Esophagus muscularis mucosa (tissue), 4 donors: Measurements from ENCODE around the gene STUM. TPM values are rescaled to one million over a fixed set of nuclear protein-coding genes. Genes with fewer than 3 reads are reported as not detected.

Experiments
- DNase-seq: peaks from one replicate; pipeline ENCODE4 v3.0.0-alpha.2; 2017; ENCODE audit errors: extremely low spot score
- H3K27ac ChIP-seq, 4 donors: fragments of 200-600 bp; sonication (generic); replicated peaks in 1 of 4; 1 replicate in 3 of 4; 2 replicates in 1 of 4; pipeline ENCODE4 v1.5.1; 2016 to 2019; ENCODE audit warnings: mild to moderate bottlenecking in 1 of 4
- H3K27me3 ChIP-seq, 4 donors: fragments of 200-600 bp; sonication (generic); one replicate each; pipeline versions ENCODE4 v1.5.1 to v1.6.0; 2016 to 2019
- H3K36me3 ChIP-seq, 4 donors: fragments of 200-600 bp; sonication (generic); one replicate each; pipeline ENCODE4 v1.5.1; 2016 to 2019
- H3K4me1 ChIP-seq, 4 donors: fragments of 200-600 bp; sonication (generic); one replicate each; pipeline ENCODE4 v1.5.1; 2016 to 2019
- H3K4me3 ChIP-seq, 4 donors: fragments of 200-600 bp; sonication (generic); 1 replicate in 2 of 4; 2 replicates in 2 of 4; pipeline ENCODE4 v1.5.1; 2016 to 2019; ENCODE audit warnings: mild to moderate bottlenecking in 4 of 4, moderate library complexity in 1 of 4
- H3K9me3 ChIP-seq, 4 donors: fragments of 200-600 bp; sonication (generic); 1 replicate in 3 of 4; 2 replicates in 1 of 4; pipeline ENCODE4 v1.5.1; 2016 to 2019
- CTCF ChIP-seq, 3 experiments: fragments of 200-600 bp in 2 of 3; fragments of 450-650 bp in 1 of 3; sonication (generic) in 2 of 3; IDR thresholded peaks; one replicate each; pipeline ENCODE4 v1.5.1; 2017 to 2019; ENCODE audit warnings: antibody characterized with exemption in 3 of 3, mild to moderate bottlenecking in 2 of 3, moderate library complexity in 1 of 3
- EP300 ChIP-seq: sonication (generic); formaldehyde crosslinking; IDR thresholded peaks from one replicate; pipeline ENCODE4 v1.6.1; 2017; ENCODE audit warnings: antibody characterized with exemption
- POLR2A ChIP-seq: fragments of 450-650 bp; IDR thresholded peaks from one replicate; pipeline ENCODE4 v1.6.1; 2017; ENCODE audit warnings: antibody characterized with exemption, moderate library complexity, mild to moderate bottlenecking, low read depth
- POLR2AphosphoS5 ChIP-seq, 2 donors: sonication (generic); formaldehyde crosslinking; IDR thresholded peaks; one replicate each; pipeline ENCODE4 v1.6.1; 2017; ENCODE audit warnings: antibody characterized with exemption in 2 of 2
- WGBS: methylation state at CpG from one replicate; pipeline ENCODE4 v1.1.5; 2018; 5-methylcytosine and 5-hydroxymethylcytosine counted together
- intact Hi-C: fragments of 100-400 bp; cut with DNase I; formaldehyde crosslinking; loops from one replicate; pipeline ENCODE4 v1.15.1; 2023
- total RNA-seq, 4 donors: library from RNA; depleted of rRNA; stranded (reverse); fragments of >200 nt; gene quantifications; one replicate each; pipeline versions ENCODE4 v1.1.0 to v1.2.1, GENCODE V29; 2016

Gene STUM
- total RNA-seq, 4 donors from 2014 or later: 3.1 to 7.6 (median 6.3) TPM

- Histone ChIP-seq H3K4me3 (no peak overlapping the region), H3K27me3 (no peaks in the 10 kb centered on the region), H3K27ac (no peak overlapping the region), H3K9me3 (no peaks in the 10 kb centered on the region), H3K36me3 (no peaks in the 10 kb centered on the region), H3K4me1 (no peaks in the 10 kb centered on the region)
- intact Hi-C loops: no loop called here
- no peak for TF ChIP-seq POLR2A
- TF ChIP-seq EP300: no peak
- 37% methylated on average over 3 of the region's 4 CpGs for WGBS
- DNase-seq: no peak
Measured at GRCh38 chr1:226656201-226656600, 107.6 kb downstream of the STUM start.

- H3K4me1 ChIP-seq: no peaks in the 10 kb centered on the region
- intact Hi-C loops: no loop called here
Measured at GRCh38 chr1:226656601-226657277, 108.2 kb downstream of the STUM start.

GRCh38 chr1:226657895-226658545, 109.5 kb downstream of the STUM start:
- no peaks in the 10 kb centered on the region for H3K9me3 ChIP-seq
- H3K36me3 ChIP-seq: no peaks in the 10 kb centered on the region
- WGBS: 41% methylated on average over 10 of the region's 10 CpGs
- TF ChIP-seq CTCF (IDR thresholded peaks at IDR 0.05) (no peak), POLR2AphosphoS5 (IDR thresholded peaks at IDR 0.05) (peak in 1 of 2 donors; percentile 47)
- no peak overlapping the region for H3K4me3 ChIP-seq
- H3K27ac ChIP-seq: no peak overlapping the region
- intact Hi-C loops: no loop called here
- H3K4me1 ChIP-seq: no peaks in the 10 kb centered on the region
- DNase-seq: no peak
- no peaks in the 10 kb centered on the region for H3K27me3 ChIP-seq

More at GRCh38 chr1:226656601-226657277, 108.2 kb downstream of the STUM start:
- H3K27me3 ChIP-seq: no peaks in the 10 kb centered on the region
- TF ChIP-seq EP300 (peak; percentile 71), POLR2A (no peak), POLR2AphosphoS5 (IDR thresholded peaks at IDR 0.05) (peak in 1 of 2 donors; percentile 37), CTCF (IDR thresholded peaks at IDR 0.05) (no peak)
- H3K4me3 ChIP-seq: no peak overlapping the region
- H3K36me3 ChIP-seq: no peaks in the 10 kb centered on the region
- H3K9me3 ChIP-seq: no peaks in the 10 kb centered on the region
- no peak overlapping the region for H3K27ac ChIP-seq
- WGBS: 17% methylated on average over 12 of the region's 12 CpGs
- no peak for DNase-seq

GRCh38 chr1:226658546-226659125, 110.1 kb downstream of the STUM start:
- no peak for DNase-seq
- Histone ChIP-seq H3K36me3 (no peaks in the 10 kb centered on the region), H3K4me3 (no peak overlapping the region), H3K27me3 (no peaks in the 10 kb centered on the region), H3K27ac (no peak overlapping the region), H3K9me3 (no peaks in the 10 kb centered on the region), H3K4me1 (no peaks in the 10 kb centered on the region)
- WGBS: 78% methylated on average over 22 of the region's 22 CpGs
- no peak for TF ChIP-seq POLR2A
- no peak for TF ChIP-seq EP300
- no peak for TF ChIP-seq POLR2AphosphoS5 (IDR thresholded peaks at IDR 0.05)
- no peak for TF ChIP-seq CTCF (IDR thresholded peaks at IDR 0.05)
- intact Hi-C loops: no loop called here

Other genes starting within 250 kb of the STUM start
- 1 to 10 TPM; 2.1 to 4.6 (median 2.8) TPM for gene LIN9, start 239.6 kb upstream of the STUM start, total RNA-seq
- 100 to 1,000 TPM; 103 to 136 (median 108) TPM for gene PARP1, start 140.7 kb upstream of the STUM start, total RNA-seq
- 100 to 1,000 TPM in 2 of 4 donors, 10 to 100 TPM in 2; 71.1 to 156 (median 116) TPM for gene ITPKB, start 190.5 kb downstream of the STUM start, total RNA-seq